Caki2 (cell line): Measurements from ENCODE around the gene TREM1. TPM values are rescaled to one million over a fixed set of nuclear protein-coding genes. Genes with fewer than 3 reads are reported as not detected.
"Not testable (repeated sequence)": the region's sequence is repeated elsewhere in the genome, so short reads cannot be mapped to it uniquely, and the experiment has no call there.

ENCODE experiments used
- DNase-seq: peaks from one replicate; pipeline ENCODE4 v3.0.0-alpha.2; 2015; ENCODE audit warnings: low read depth
- in situ Hi-C: cut with HindIII; loops from 2 replicates; pipeline ENCODE4 v1.10.0; 2016; ENCODE audit warnings: low sequenced_read_pairs, low pct_unique_long_range_greater_than_20kb, mixed read lengths
- total RNA-seq: library from RNA; depleted of rRNA; stranded (reverse); fragments of >200 nt; shearing (Covaris generic); gene quantifications from 2 replicates; pipeline ENCODE4 v1.2.3, GENCODE V29; 2014; ENCODE audit warnings: low replicate concordance

Gene TREM1
- total RNA-seq, 1 experiment from 2014 or later: not detected

DNA sequence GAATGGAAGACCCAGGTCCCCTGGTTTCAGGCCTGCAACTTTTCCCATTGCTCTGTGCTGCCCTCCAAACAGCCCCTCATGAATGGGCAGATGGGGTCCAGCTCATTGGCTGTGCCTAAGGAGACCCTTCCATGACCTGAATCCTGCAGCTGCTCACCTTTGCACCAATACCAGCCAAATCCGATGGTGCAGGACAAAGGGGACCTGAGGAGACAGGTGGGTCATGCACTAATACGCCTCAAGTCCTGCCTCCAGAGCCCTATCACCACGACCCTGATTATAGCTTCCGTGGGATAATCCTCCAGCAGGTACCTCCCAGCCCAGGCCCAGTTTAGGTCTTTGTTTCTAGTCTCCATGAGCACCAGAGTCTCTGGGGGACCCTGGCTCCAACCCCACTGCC is 16.8 kb downstream of the TREM1 start:
- no peak for DNase-seq
- in situ Hi-C loops: no loop called here

DNA sequence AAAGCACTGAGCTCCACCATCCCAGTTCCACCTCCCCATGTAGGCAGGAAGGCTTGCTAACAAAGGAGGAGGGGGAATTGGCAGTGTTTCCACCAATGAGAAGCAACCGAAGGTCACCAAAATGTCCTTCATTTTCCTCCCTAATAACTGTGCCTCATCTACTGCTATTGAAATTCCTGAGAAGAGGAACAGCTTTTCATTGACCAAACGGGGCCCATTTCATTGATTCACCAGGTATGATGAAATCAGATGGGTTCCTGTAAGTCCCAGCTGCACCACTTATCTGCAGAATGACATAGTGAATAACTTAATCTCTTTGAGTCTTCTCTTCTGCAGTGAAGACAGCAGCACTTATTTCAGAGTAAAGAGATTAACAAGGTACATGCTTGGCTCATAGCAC is 17.3 kb downstream of the TREM1 start:
- DNase-seq: no peak
- in situ Hi-C loops: no loop called here

GRCh38 chr6:41268478-41268877 is 18.0 kb downstream of the TREM1 start:
- in situ Hi-C loops: no loop called here
- DNase-seq: no peak

DNA sequence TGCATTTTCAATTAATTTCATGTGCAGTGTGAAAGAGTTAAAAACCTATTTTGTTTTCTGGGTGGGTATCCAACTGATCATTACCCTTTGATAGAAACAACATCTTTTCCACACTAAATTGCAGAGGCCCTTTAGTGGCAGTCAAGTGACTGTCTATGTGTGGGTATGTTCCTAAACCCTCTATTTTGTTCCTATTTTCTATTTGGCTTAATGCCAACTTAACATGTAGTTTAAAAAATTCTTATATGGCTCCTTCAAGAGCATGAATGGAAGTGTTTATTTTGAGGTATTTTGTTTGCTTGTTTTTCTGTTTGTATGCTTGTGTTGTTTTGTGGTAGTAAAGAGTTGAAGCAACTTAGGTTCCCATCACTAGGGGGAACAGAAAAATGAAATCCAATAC is 19.9 kb downstream of the TREM1 start:
- DNase-seq: no peak
- in situ Hi-C loops: no loop called here

DNA sequence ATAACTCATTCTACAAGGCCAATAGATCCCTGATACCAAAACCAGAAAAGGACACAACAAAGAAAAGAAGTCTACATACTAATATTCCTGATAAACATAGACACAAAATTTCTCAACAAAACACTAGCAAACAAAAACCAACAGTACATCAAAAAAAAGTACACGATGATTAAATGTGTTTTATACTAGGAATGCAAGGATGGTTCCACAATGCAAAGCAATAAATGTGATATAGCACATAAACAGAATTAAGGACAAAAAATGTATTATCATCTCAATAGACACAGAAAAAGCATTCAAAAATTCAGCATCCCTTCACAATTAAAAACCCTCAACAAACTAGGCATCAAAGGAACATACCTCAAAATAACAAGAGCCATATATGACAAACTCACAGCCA is 23.2 kb downstream of the TREM1 start:
- in situ Hi-C loops: no loop called here
- DNase-seq: no peak

- no peak for DNase-seq
These were observed 24.1 kb downstream of the TREM1 start for GRCh38 chr6:41262401-41262800.

DNA sequence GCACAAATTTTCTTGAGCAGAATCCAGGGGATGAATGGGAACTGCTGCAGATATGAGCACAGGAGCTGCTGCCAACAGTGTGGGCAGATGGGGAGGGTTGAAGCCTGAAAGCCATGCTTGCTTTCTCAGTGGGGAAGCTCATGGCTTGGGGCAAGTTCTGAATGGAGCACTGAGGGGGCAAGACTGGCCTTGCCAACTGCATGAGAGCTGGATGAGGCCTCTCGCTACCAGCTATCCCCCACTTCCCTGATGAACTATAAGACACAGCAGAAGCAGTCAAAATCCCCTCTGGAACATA is 28.3 kb downstream of the TREM1 start:
- in situ Hi-C loops: no loop called here

More at GRCh38 chr6:41262401-41262800, 24.1 kb downstream of the TREM1 start:
- in situ Hi-C loops: no loop called here

GRCh38 chr6:41257369-41258195 is 28.9 kb downstream of the TREM1 start:
- DNase-seq: no peak
- in situ Hi-C loops: no loop called here

More for the DNA sequence above, 28.3 kb downstream of the TREM1 start:
- no peak for DNase-seq

DNA sequence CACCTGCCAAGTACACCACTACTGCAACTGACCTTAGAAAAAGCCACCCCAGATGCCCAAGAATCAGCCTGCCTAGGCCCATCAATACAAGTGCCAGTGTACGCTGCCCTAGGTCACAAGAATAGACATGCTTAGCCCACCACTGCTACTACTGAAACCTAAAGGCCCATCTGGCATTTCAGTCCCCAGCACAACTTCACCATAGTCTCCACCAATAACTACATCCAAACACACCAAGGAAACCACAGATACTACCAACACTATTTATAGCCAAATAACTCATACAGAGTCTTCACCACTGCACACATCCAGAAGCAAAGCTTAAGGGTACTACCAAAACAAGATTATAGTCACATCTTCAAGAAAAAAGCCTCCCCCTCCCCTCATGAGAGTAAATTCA is 30.1 kb downstream of the TREM1 start:
- in situ Hi-C loops: no loop called here
- DNase-seq: no peak

DNA sequence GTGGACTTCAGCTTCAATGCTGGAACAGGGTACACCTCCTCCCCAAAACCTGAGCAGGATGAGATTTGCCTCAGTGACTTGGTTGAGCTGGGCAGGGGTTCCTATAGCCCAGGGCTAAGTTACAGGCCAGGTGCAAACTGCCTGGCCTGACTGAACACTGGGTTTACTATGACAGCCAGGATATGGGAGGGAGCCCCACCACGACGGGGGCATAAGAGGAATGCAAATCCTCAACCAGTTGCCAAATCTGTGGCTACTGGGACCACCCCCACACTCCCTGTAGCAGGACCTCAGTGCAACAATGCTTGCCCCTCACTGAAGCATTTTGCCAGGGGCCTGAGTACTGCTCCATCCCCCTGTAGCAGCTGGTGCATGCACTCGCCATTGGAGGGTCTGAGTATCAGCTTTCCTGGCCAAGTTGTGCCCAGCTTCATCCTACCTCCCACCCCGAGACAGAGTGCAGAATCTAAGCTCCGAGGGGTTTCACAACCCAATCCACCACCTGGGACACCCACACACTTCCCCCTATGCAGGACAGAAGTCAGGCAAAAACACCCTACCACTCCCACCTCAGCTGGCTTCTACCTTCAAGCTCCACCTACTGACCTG is 30.7 kb downstream of the TREM1 start:
- in situ Hi-C loops: no loop called here
- no peak for DNase-seq

DNA sequence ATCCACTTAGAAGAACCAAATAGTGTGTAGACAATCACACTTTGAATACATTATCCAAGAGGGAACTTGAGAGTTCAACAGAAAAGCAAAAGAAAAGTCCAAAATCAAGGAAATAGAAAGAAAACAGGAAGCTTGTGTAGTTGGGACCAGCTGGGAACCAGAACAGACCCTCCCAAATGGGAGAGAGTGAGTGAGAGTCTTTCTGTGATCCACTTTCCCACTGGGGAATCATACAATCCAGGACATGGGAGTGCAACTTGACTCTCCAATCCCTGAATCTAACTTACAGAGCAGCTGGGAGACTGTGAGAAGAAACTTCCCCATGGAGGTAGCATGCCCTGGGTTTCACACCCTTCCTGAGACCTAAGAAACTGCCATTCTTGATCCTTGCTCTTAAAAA is 31.4 kb downstream of the TREM1 start:
- in situ Hi-C loops: no loop called here
- DNase-seq: no peak

DNA sequence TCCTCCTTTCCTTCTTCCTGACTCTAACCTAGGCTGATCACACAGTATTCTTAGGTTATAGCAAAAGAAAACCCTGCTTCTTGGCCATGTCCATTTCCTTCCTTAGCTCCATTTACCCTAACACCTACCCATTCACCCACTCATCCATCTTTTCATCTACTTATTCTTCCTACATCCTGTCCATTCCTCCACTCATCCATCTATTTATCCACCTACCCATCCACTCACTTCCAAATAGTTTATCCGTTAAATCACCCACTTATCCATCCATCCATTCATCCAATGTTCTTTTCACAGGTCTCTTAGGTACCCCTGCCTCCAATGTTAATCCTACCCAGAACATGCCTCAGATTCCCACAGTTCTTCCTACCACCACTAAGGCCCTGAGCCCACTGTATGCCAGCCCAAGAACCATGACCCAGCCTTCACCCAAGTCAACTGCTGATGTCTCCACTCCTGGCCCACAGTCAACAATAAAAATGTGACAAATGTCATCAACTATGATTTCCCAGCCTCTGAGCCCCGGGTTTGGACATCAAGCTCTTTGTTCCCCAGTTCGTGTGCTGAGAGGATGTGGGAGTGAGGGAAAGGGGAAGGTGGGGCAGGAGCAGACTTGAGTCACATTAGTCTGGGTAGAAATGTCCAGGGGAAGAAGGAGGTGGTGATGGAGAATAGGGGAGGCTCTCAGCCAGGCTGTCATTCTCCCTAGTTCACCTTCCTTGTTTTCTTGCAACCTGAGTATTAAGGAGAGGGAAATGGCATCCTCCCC is 33.9 kb downstream of the TREM1 start:
- in situ Hi-C loops: no loop called here
- no peak for DNase-seq

- in situ Hi-C loops: no loop called here
These were observed 38.4 kb downstream of the TREM1 start for GRCh38 chr6:41247882-41248705.

DNA sequence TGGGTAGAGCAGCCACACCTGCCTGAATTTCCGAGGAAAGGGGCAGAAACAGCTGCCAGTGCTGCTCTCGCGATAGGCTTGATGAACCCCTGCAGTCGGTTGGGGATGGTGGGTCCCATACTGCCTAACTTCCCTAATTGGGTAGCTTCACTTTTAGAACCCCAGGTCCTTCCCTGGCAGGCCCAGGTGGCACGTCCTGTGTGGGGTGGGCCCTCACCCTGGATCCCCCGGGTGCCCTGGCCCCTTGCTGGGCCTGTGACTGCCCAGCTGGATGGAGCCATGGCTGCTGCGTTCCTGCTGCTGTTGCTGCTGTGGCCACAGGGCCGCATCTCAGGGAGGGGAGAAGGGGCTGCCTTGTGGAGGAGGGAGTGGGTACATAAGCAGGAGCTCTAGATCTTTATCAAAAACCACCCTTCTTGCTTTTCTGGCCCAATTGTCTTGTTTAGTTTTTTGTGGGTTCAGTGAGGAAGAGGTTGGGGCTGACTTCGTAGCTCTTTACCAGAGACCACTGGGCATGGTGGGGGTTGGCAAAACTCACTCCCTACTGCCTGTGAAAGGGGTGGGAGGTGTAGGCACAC is 39.1 kb downstream of the TREM1 start:
- in situ Hi-C loops: no loop called here
- no peak for DNase-seq

More at GRCh38 chr6:41247882-41248705, 38.4 kb downstream of the TREM1 start:
- no peak for DNase-seq

DNA sequence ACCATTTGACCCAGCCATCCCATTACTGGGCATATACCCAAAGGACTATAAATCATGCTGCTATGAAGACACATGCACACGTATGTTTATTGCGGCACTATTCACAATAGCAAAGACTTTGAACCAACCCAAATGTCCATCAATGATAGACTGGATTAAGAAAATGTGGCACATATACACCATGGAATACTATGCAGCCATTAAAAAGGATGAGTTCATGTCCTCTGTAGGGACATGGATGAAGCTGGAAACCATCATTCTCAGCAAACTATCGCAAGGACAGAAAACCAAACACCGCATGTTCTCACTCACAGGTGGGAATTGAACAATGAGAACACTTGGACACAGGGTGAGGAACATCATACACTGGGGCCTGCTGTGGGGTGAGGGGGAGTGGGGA is 40.0 kb downstream of the TREM1 start:
- in situ Hi-C loops, DNase-seq: not testable (repeated sequence)

DNA sequence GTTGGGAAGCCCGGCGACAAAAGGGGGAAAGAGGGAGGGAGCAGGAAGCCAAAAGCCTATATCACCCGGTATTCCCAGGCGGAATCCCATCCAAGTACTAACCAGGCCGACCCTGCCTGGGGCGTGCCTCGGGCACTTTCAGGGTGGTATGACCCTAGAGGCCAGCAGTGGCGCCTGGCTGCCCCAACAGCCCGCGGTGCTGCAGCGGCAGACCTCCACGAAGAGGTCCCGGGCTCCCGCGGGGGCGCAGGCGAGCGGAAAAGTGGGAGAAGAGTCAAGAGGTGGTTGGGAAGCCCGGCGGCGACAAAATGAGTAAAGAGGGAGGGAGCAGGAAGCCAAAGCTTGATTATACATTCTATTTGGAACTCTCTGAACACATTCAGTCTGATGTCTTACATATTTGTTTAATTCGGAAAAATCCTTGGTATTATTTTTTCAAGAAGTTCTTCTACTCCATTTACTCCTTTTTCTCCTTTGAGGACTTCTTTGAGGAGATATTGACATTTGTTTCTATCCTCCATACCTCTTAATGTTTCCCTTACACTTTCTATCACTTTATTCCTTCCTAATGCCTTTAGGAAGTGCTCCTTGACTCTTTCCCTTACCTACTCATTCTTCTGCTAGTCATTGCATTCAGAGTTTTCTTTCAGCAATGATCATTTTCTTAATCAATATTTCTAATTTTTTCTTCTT is 46.9 kb downstream of the TREM1 start:
- no peak for DNase-seq
- in situ Hi-C loops: no loop called here

- in situ Hi-C loops: no loop called here
- no peak for DNase-seq
These were observed 49.4 kb downstream of the TREM1 start for GRCh38 chr6:41237128-41237527.

DNA sequence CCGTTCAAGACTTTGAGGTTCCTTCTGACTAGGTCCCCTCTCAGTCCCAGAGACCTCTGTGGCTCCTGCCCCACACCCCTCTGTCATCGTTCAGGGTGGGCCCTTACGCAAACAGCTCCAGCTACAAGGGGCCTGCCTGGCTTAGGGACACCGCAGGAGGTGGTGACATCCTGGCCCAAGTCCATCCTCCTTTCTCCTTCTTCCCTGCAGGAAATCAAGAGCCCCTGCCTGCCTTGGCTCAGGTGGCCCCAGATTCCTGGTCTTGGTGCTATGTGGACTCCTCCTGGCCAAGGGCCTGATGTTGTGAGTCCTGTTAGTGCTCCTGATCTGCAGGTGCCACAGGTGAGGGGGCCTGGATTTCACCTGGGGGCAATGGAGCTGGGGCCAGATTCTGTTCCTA is 50.2 kb downstream of the TREM1 start:
- no peak for DNase-seq
- in situ Hi-C loops: no loop called here
